Activated T-helper 9 cell treated with anti-CD3 and anti-CD28 coated beads, Interleukin-2, amount 50 U/mL, for 16 hours (primary cell): Measurements from ENCODE around the gene DEGS2.

Source experiments
- DNase-seq: peaks from one replicate; pipeline ENCODE4 v3.0.0-alpha.2; 2020; ENCODE audit warnings: low read depth

DEGS2 gene

GRCh38 chr14:100114109-100114765 lies 45.2 kb downstream of the DEGS2 start:
- DNase-seq = no peak

GRCh38 chr14:100111931-100112704 lies 47.3 kb downstream of the DEGS2 start:
- DNase-seq = no peak

GRCh38 chr14:100110816-100111215 lies 48.6 kb downstream of the DEGS2 start:
- no peak for DNase-seq

DNA sequence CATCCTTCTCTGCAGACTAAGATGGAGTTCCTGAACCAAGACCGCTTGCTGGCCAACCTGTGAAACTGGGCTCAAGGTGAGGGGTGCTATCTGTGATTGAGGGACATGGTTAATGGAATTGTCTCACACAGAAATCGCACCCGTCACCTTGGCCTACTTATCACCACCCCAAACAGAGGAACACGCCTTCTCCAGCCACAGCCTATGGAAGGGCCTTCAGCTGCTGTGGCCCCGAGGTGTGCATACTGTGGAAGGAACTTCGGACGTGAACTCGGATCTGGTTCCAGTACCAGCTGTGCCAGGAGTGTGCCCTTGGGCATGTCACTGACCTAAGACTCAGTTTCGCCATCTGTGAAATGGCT lies 49.9 kb downstream of the DEGS2 start:
- DNase-seq = no peak

DNA sequence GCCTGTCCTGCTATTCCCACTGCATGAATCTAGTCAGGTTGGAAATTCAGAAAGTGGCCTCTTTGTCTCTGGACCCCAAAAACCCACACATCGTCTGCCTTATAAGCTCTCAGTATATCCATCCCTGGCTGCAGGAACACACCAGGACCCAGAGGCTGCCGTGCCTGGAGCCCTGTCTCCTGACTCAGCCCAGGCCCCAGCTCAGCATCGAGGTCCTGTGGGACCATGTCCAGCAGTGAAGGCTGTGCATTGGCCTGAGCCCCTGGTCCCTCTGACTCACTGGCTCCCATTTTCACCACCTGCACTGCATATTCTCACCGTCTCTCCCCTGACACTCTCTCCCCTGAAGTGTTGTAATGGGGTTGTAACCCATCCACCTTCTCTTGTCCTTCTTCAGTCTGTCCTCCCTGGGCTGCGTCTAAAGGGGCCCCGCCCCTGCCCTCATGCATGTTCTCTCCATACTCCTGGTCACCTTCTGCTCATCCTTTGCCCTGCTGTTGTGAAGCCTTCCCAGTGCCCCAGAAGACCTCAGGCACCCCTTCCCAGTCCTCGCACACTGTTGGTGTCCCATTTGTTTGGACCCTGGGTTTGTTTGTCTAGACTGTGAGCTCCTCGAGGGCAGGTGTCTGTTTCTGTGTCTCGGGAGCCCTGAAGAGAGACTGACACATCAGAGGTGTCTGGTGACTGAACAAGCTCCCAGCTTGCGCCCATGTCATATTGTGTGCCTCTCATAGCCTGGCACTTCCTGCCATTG lies 50.4 kb downstream of the DEGS2 start:
- DNase-seq = no peak

DNA sequence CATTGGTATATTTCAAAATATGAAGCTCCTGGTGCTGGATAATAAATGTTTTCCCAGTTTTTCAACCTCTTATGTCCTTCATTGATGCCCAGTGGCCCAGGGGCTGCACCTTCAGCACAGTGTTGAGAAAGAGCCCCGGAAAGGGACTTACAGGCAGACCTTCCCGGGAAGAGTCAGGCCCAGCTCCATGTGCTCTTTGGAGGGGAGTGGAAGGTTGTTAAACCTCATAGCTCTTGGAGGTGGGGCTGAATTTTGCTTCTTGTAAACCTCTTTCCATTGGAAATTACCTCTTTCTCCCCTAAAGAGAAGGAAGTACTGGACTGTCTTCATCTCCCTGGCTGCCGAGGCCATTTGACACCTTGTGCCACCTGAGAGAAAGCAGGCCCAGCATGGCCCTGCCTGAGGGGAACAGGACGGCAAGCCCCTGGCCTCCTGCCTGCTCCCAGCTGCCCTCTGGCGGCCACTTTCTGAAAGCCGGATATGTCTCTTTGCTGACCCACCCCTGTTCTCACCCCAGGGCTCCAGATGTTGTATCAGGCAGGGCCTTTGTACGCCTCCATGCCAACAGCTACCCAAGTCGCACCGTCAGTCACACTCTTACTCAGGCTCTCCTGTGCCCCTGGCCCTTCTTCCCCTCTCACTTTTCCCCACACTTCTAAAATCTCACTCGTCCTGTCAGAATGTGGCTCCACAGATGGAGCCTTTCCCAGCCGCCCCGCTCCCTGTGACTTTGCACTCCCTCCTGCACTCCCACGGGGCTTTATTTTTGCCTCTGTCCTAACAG lies 51.2 kb downstream of the DEGS2 start:
- DNase-seq = peak; percentile 83

DNA sequence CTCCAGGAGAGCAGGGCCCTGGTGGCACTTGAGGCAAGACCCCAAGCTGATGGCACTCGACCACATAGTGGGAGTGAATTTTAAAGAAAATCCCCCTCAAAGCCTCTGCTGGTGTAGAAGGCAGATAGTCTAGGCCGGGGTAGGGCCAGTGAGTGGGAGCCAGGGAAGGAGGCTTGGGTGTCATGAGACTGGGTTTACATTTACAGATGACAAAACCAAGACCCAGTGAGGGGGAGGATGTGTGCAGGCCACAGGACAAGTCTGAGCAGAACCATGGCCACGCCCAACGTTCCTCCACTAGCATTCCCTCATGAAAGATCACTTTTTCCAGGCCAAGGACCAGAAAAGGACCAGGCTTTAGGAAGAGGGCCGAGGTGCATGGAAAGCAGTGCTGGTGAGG lies 52.2 kb downstream of the DEGS2 start:
- no peak for DNase-seq

DNA sequence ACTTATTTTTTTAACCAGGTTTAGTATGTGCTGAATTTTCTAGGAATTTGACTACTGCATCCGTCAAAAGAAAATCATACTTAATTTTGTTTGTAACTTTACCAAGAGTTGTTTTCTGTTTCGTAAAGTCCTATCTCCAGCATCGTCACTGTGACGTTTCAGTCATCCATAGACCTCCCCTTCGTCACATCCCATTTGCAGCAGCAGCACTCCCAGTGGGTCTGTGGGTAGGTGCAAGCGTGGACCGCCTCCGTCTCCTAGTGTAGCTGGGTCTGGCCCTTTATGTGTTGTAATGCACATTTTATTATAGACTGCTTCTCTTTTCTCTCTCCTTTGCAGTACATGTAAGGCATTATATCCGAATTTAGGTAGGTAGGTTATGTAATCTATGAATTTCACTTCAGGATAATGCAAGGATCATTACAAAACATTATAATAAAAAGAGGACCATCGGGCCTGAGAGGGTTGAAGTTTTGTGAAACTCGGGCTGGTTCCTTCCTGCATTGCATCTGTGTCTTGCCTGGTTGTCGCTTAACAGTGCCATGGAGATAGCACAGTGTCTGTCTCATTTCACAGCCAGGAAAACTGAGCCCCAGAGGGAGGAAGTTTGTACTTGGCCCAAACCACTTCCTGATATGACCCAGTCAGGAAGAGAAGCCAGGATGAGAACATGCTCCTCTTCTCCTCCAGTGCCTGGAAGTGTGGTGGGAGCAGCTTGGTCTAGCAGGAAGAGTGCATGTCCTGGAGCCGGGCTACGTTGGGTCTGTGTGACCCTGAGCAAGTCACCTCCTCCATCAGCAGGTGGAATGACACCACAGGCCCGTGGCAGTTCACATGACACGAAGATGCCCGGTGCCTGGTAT lies 53.0 kb downstream of the DEGS2 start:
- DNase-seq = peak; percentile 42

- no peak for DNase-seq
Measured at GRCh38 chr14:100105357-100106169, 53.9 kb downstream of the DEGS2 start.

DNA sequence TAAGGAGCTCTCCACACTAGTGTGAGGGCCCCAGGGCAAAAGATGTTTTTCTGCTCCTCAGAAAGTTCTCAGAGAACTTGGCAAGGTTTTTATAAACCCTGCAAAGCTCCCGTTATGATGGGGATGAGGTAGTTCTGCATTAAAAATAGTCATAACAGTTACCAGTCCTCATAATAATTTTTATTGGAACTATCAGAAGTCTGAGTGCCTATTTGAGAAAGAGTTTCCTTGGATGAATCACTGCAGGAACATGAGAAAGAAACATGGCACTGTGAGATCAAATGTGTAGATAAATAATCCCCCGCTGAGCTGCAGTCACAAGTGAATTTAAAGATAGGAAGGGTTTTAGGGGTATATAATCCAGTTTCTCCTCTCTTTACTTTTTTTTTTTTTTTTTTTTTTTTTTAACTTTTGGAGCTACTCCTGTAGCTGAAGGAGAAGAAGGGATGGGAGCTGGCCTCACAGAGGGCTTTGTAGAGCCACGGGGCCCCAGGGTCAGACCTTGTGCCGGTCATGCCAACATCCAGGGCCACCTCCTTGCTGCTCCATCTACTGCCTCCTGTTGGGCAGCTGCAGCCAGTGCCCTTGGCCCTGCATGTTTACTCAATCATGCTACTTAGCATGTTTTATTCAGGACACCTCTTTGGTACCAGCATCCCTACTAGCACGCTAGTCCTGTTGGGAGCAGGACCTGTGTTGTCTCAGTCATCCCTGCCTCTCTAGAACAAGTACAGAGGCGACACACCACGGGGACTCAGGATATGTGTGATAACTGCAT lies 54.7 kb downstream of the DEGS2 start:
- no peak for DNase-seq

DNA sequence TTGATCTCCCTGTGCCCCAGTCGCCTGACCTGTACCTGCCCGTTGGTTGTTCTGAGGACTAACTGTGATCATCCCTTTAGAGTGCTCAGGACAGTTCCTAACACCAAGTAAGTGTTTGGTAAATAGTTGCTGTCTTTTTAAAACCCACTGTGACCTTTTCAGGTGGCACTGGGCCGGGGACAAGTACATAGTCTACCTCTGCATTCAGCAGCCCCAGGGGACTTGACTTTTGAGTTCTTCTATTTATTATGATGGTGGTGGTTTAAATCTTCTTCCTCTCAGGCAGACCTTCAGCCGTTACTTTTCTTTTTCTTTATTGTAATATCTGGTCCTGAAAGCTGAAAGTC lies 55.5 kb downstream of the DEGS2 start:
- DNase-seq = no peak

DNA sequence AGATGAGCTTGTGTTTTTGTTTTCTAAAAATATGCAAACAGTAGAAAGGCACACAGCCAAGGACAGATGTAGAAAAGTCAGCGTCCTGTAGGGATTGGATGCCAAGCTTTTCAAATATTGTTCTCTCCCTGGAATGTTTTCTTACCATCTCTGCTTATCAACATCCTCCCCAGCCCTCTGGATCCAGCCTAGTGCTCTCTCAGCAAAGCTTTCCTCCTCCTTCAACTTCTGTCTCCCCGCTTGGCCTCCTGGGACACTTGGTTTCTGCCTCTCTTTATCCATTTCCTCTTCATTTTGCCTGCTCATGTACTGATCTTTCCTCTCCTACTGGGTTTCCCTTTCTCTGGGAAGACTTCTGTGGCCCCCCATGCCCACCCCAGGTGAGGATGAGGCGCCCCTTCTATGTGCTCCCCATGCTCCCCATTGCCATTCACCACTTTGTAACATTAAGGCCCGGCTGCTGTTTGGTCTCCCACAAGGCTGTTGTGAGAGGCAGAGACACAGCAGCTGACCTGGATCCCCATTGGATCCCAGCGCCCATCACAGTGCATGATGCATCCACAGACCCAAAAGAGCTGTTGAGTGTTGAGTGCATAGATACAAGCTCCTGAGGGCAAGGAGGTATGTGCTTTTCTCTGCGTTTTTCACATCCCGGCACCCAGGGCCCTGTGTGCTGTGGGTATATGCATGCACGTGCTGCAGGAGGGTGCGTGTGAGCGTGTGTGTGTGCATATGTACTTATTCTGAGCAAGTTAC lies 56.0 kb downstream of the DEGS2 start:
- no peak for DNase-seq

GRCh38 chr14:100102156-100102785 lies 57.2 kb downstream of the DEGS2 start:
- DNase-seq = no peak

- DNase-seq = no peak
Measured at GRCh38 chr14:100100032-100100703, 59.3 kb downstream of the DEGS2 start.

DNA sequence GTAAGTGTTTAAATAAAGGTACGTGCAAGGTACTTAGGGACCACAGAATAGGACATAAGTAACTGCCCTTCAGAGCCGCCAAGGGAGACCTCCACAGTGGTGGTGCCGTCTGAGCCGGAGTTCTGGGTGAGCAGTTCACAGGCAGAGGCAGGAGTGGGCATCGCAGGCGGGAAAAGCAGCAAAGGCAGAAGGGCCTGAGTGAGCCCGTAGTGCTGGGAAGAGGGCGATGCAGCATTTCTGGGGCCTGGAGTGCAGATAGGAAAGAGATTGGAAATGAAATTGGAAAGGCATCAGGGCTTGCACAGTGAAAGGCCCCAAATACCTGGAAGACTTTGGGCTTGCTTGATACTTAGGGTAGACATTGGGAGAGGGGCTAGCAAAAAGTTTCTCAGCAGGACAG lies 61.3 kb downstream of the DEGS2 start:
- DNase-seq = no peak

GRCh38 chr14:100096656-100097055 lies 62.8 kb downstream of the DEGS2 start:
- no peak for DNase-seq
